Activated CD8-positive, alpha-beta memory T cell treated with anti-CD3 and anti-CD28 coated beads, Interleukin-2, amount 50 U/mL, for 4 hours (primary cell): ENCODE results near the gene SPCS3.
"Not testable (repeated sequence)": the region's sequence is repeated elsewhere in the genome, so short reads cannot be mapped to it uniquely, and the experiment has no call there.

ENCODE experiments used
- DNase-seq: peaks from one replicate; pipeline ENCODE4 v3.0.0-alpha.2; 2020

The SPCS3 gene

GRCh38 chr4:176306837-176307665 is 12.7 kb upstream of the SPCS3 start:
- DNase-seq = no peak

- no peak for DNase-seq
These were observed 12.2 kb upstream of the SPCS3 start for GRCh38 chr4:176307666-176307930.

GRCh38 chr4:176308441-176308840 is 11.3 kb upstream of the SPCS3 start:
- DNase-seq = no peak

- no peak for DNase-seq
These were observed 10.7 kb upstream of the SPCS3 start for GRCh38 chr4:176309046-176309445.

- no peak for DNase-seq
These were observed 10.0 kb upstream of the SPCS3 start for GRCh38 chr4:176309772-176310171.

- no peak for DNase-seq
These were observed 6.0 kb upstream of the SPCS3 start for GRCh38 chr4:176313596-176314336.

- DNase-seq = no peak
These were observed 539 bp upstream of the SPCS3 start for GRCh38 chr4:176319151-176319703.

GRCh38 chr4:176320340-176320975 is 692 bp downstream of the SPCS3 start:
- DNase-seq = peak; percentile 87

GRCh38 chr4:176320976-176321361 is 1.2 kb downstream of the SPCS3 start:
- DNase-seq = no peak

GRCh38 chr4:176321589-176321988 is 1.8 kb downstream of the SPCS3 start:
- no peak for DNase-seq

- no peak for DNase-seq
These were observed 3.9 kb downstream of the SPCS3 start for GRCh38 chr4:176323511-176324160.

GRCh38 chr4:176324876-176325275 is 5.1 kb downstream of the SPCS3 start:
- DNase-seq = not testable (repeated sequence)

GRCh38 chr4:176333076-176333475 is 13.3 kb downstream of the SPCS3 start:
- DNase-seq = no peak

GRCh38 chr4:176334066-176334465 is 14.3 kb downstream of the SPCS3 start:
- no peak for DNase-seq

GRCh38 chr4:176335421-176335820 is 15.7 kb downstream of the SPCS3 start:
- DNase-seq = no peak

GRCh38 chr4:176339936-176340761 is 20.4 kb downstream of the SPCS3 start:
- DNase-seq = no peak

- no peak for DNase-seq
These were observed 21.3 kb downstream of the SPCS3 start for GRCh38 chr4:176340871-176341685.

- DNase-seq = no peak
These were observed 22.6 kb downstream of the SPCS3 start for GRCh38 chr4:176342384-176342783.

GRCh38 chr4:176343286-176343685 is 23.5 kb downstream of the SPCS3 start:
- no peak for DNase-seq

GRCh38 chr4:176345346-176345745 is 25.6 kb downstream of the SPCS3 start:
- DNase-seq = not testable (repeated sequence)

GRCh38 chr4:176346836-176347235 is 27.1 kb downstream of the SPCS3 start:
- DNase-seq = not testable (repeated sequence)
